Mucosa of stomach (tissue), 1 donor: Measurements from ENCODE around the gene KCNN1.
"Not testable (repeated sequence)": the region's sequence is repeated elsewhere in the genome, so short reads cannot be mapped to it uniquely, and the experiment has no call there.

ENCODE experiments used
- H3K27me3 ChIP-seq: one replicate; pipeline ENCODE4 v1.7.0; 2013; ENCODE audit warnings: mild to moderate bottlenecking, low read length; ENCODE audit not compliant: control insufficient read depth, insufficient read depth
- H3K36me3 ChIP-seq: one replicate; pipeline ENCODE4 v1.7.0; 2013; ENCODE audit warnings: low read length; ENCODE audit not compliant: control insufficient read depth, insufficient read depth
- H3K4me1 ChIP-seq: one replicate; pipeline ENCODE4 v1.7.0; 2013; ENCODE audit warnings: mild to moderate bottlenecking, low read length; ENCODE audit not compliant: control insufficient read depth, insufficient read depth
- H3K4me3 ChIP-seq: one replicate; pipeline ENCODE4 v1.7.0; 2013; ENCODE audit warnings: low read length
- H3K9ac ChIP-seq: one replicate; pipeline ENCODE4 v1.7.0; 2013; ENCODE audit warnings: mild to moderate bottlenecking, low read length, moderate library complexity
- H3K9me3 ChIP-seq: one replicate; pipeline ENCODE4 v1.7.0; 2013; ENCODE audit warnings: mild to moderate bottlenecking, low read length, moderate library complexity; ENCODE audit not compliant: control insufficient read depth
- donor health status: Pancreatic carcinoma.

KCNN1 gene

GRCh38 chr19:17982430-17982829, 15.5 kb downstream of the KCNN1 start:
- Histone ChIP-seq H3K9ac (no peak overlapping the region), H3K36me3 (no peaks in the 10 kb centered on the region), H3K4me3 (no peak overlapping the region), H3K4me1 (no peaks in the 10 kb centered on the region), H3K27me3 (no peaks in the 10 kb centered on the region), H3K9me3 (no peaks in the 10 kb centered on the region)

GRCh38 chr19:17985037-17985818, 18.3 kb downstream of the KCNN1 start:
- Histone ChIP-seq H3K27me3 (no peaks in the 10 kb centered on the region), H3K9me3 (no peaks in the 10 kb centered on the region), H3K9ac (no peak overlapping the region), H3K4me1 (no peaks in the 10 kb centered on the region), H3K36me3 (no peaks in the 10 kb centered on the region), H3K4me3 (no peak overlapping the region)

GRCh38 chr19:17986569-17986968, 19.7 kb downstream of the KCNN1 start:
- not testable (repeated sequence) for H3K4me1 ChIP-seq, H3K9me3 ChIP-seq, H3K36me3 ChIP-seq, H3K9ac ChIP-seq, H3K4me3 ChIP-seq, H3K27me3 ChIP-seq

GRCh38 chr19:17988161-17988560, 21.3 kb downstream of the KCNN1 start:
- Histone ChIP-seq H3K9me3 (no peaks in the 10 kb centered on the region), H3K4me1 (no peaks in the 10 kb centered on the region), H3K9ac (no peak overlapping the region), H3K36me3 (no peaks in the 10 kb centered on the region), H3K27me3 (no peaks in the 10 kb centered on the region), H3K4me3 (no peak overlapping the region)

GRCh38 chr19:17989425-17990094, 22.7 kb downstream of the KCNN1 start:
- H3K9ac ChIP-seq = no peak overlapping the region
- no peaks in the 10 kb centered on the region for H3K9me3 ChIP-seq
- no peak overlapping the region for H3K4me3 ChIP-seq
- H3K27me3 ChIP-seq = no peaks in the 10 kb centered on the region
- H3K4me1 ChIP-seq = no peaks in the 10 kb centered on the region
- H3K36me3 ChIP-seq = no peaks in the 10 kb centered on the region

- Histone ChIP-seq H3K4me1 (peaks cover 3% of the 10 kb centered on the region), H3K4me3 (no peak overlapping the region), H3K9me3 (no peaks in the 10 kb centered on the region), H3K27me3 (no peaks in the 10 kb centered on the region), H3K9ac (no peak overlapping the region), H3K36me3 (no peaks in the 10 kb centered on the region)
Measured at GRCh38 chr19:17993076-17993813, 26.3 kb downstream of the KCNN1 start.

GRCh38 chr19:17996826-17997316, 30.0 kb downstream of the KCNN1 start:
- peaks cover 24% of the 10 kb centered on the region for H3K4me1 ChIP-seq
- no peaks in the 10 kb centered on the region for H3K27me3 ChIP-seq
- H3K9me3 ChIP-seq = no peaks in the 10 kb centered on the region
- no peaks in the 10 kb centered on the region for H3K36me3 ChIP-seq
- H3K4me3 ChIP-seq = no peak overlapping the region
- no peak overlapping the region for H3K9ac ChIP-seq

- no peaks in the 10 kb centered on the region for H3K36me3 ChIP-seq
- H3K9ac ChIP-seq = no peak overlapping the region
- H3K4me1 ChIP-seq = peaks cover 31% of the 10 kb centered on the region
- H3K4me3 ChIP-seq = no peak overlapping the region
- H3K27me3 ChIP-seq = no peaks in the 10 kb centered on the region
- H3K9me3 ChIP-seq = no peaks in the 10 kb centered on the region
Measured at GRCh38 chr19:17997969-17998826, 31.3 kb downstream of the KCNN1 start.

- Histone ChIP-seq H3K4me3 (no peak overlapping the region), H3K27me3 (no peaks in the 10 kb centered on the region), H3K36me3 (no peaks in the 10 kb centered on the region), H3K4me1 (peaks cover 31% of the 10 kb centered on the region), H3K9ac (no peak overlapping the region), H3K9me3 (no peaks in the 10 kb centered on the region)
Measured at GRCh38 chr19:17998827-17999150, 31.9 kb downstream of the KCNN1 start.

GRCh38 chr19:17999684-18000479, 33.0 kb downstream of the KCNN1 start:
- Histone ChIP-seq H3K9ac (no peak overlapping the region), H3K4me1 (peaks cover 31% of the 10 kb centered on the region), H3K4me3 (no peak overlapping the region), H3K36me3 (no peaks in the 10 kb centered on the region), H3K9me3 (no peaks in the 10 kb centered on the region), H3K27me3 (no peaks in the 10 kb centered on the region)

GRCh38 chr19:18000480-18000914, 33.6 kb downstream of the KCNN1 start:
- Histone ChIP-seq H3K27me3 (no peaks in the 10 kb centered on the region), H3K4me1 (peaks cover 31% of the 10 kb centered on the region), H3K9ac (no peak overlapping the region), H3K9me3 (no peaks in the 10 kb centered on the region), H3K4me3 (no peak overlapping the region), H3K36me3 (no peaks in the 10 kb centered on the region)
